Aorta (tissue), 5 donors: Measurements from ENCODE around the gene PTPRN2. TPM values are rescaled to one million over a fixed set of nuclear protein-coding genes. Genes with fewer than 3 reads are reported as not detected.

Experiments used
- ATAC-seq: fragments of 200-7000 bp; cut with Tn5 transposase; one replicate; pipeline ENCODE4 v1.9.1; 2022; ENCODE audit warnings: moderate library complexity; ENCODE audit not compliant: low FRiP score
- DNase-seq, 2 donors: peaks; one replicate each; pipeline ENCODE4 v3.0.0-alpha.2; 2020
- H3K27ac ChIP-seq, 2 donors: one replicate each; pipeline ENCODE4 v1.5.1; 2013; ENCODE audit warnings: low read length in 2 of 2, mild to moderate bottlenecking in 2 of 2, moderate library complexity in 2 of 2, control low read depth in 1 of 2, inconsistent platforms in 1 of 2, low read depth in 1 of 2
- H3K27me3 ChIP-seq, 2 donors: one replicate each; pipeline ENCODE4 v1.6.1; 2013; ENCODE audit warnings: control low read depth in 1 of 2, low read length in 1 of 2, mild to moderate bottlenecking in 1 of 2, moderate library complexity in 1 of 2; ENCODE audit not compliant: insufficient read depth in 2 of 2, control insufficient read depth in 1 of 2
- H3K36me3 ChIP-seq, 2 donors: one replicate each; pipeline ENCODE4 v1.6.1; 2013; ENCODE audit warnings: control low read depth in 1 of 2, low read length in 1 of 2, mild to moderate bottlenecking in 1 of 2; ENCODE audit not compliant: insufficient read depth in 2 of 2, control insufficient read depth in 1 of 2
- H3K4me1 ChIP-seq, 2 donors: one replicate each; pipeline ENCODE4 v1.6.1; 2013; ENCODE audit warnings: low read length in 2 of 2, control low read depth in 1 of 2, mild to moderate bottlenecking in 1 of 2, moderate library complexity in 1 of 2; ENCODE audit not compliant: insufficient read depth in 2 of 2, control insufficient read depth in 1 of 2
- H3K4me3 ChIP-seq, 2 donors: one replicate each; pipeline ENCODE4 v1.5.1; 2013; ENCODE audit warnings: low read length in 2 of 2, control low read depth in 1 of 2, mild to moderate bottlenecking in 1 of 2
- H3K9me3 ChIP-seq: one replicate; pipeline ENCODE4 v1.6.1; 2013; ENCODE audit warnings: mild to moderate bottlenecking, low read length; ENCODE audit not compliant: control insufficient read depth
- WGBS, 2 donors: extraction: QIAGEN DNeasy Blood & Tissue Kit; methylation state at CpG; one replicate each; pipeline ENCODE4 v1.1.7; 2013; 5-methylcytosine and 5-hydroxymethylcytosine counted together
- intact Hi-C, 2 donors: fragments of 100-400 bp; cut with DNase I; formaldehyde crosslinking; loops; one replicate each; pipeline versions ENCODE4 v1.14.2 to v1.15.0; 2022
- polyA plus RNA-seq, 2 donors: library from polyadenylated mRNA; stranded (reverse); fragments of 200-250 nt; gene quantifications; one replicate each; pipeline ENCODE4 v1.2.3, GENCODE V29; 2013
- total RNA-seq, 2 donors: library from RNA; stranded (reverse); fragmentation: NEBNext Ultra II Directional; extraction: Animal tissue kit (Norgen Biotek cat#: 25700); gene quantifications; one replicate each; pipeline ENCODE4 v1.2.1, GENCODE V29; 2021
- donor health status: healthy with polysubstance abuse.
- donor health status: Bipolar disorder and iron deficiency.
- donor health status: DM: no; HTN: no; CAD: no.
- donor health status: DM: no; HTN: no; CAD: no.
- donor health status: DM: yes; HTN: yes; CAD: no.

PTPRN2 gene
- total and polyA plus RNA-seq, 4 donors = 0.67 to 3.3 (median 1.4) TPM

DNA sequence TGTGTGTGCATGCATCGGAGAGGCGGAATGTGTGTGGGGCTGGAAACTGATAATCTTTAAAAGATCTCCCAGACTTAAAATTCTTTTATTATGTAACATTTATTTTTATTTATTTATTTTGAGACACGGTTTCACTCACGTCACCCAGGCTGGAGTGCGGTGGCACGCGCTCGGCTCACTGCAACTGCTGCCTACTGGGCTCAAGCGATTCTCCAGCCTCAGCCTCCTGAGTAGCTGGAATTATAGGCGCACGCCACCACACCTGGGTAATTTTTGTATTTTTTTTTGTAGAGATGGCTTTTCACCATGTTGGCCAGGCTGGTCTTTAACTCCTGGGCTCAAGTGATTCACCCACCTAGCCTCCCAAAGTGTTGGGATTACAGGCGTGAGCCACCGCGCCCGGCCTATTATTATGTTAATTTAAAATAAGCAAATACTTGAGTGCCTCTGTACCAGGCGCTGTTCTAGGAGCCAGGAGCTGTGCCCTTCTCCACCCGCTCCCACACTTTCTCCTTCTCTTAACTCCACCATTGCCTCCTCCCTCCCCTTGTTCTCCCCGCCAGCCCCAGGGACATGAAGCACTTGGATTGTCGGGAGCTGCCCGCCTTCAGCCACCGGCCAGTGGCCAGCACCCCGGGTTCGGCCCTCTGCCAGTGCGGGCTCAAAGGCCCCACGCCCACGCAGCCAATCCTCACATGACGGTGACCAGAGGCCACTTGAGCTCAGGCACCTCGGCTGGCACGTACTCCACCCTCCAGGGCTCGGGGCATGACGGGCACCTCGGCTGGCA lies 1087.3 kb downstream of the PTPRN2 start:
- Histone ChIP-seq H3K27ac (no peak overlapping the region), H3K4me1 (no peaks in the 10 kb centered on the region), H3K4me3 (no peak overlapping the region), H3K27me3 (no peaks in the 10 kb centered on the region), H3K36me3 (no peaks in the 10 kb centered on the region), H3K9me3 (no peaks in the 10 kb centered on the region)
- ATAC-seq (no peak), DNase-seq (peak in 1 of 2 donors; percentile 55)
- intact Hi-C loops = no loop called here
- WGBS, 2 donors = 82 to 86% methylated on average over 27 to 32 of the region's 32 CpGs

DNA sequence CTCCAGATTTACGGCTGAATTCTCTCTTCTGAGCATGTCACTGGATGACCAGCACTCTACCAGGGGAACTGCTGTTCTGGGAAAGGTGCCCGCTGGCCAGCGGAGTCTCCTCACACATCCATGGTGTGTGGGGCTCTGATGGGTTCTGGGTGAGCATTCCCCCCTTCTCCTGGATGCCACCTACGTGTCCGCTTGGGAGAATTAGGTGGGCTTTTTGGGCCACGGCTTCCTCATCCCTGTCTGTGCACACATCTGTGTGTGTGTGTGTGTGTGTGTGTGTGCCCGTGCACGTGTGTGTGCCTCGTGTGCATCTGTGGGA lies 1087.8 kb downstream of the PTPRN2 start:
- ATAC-seq (no peak), DNase-seq (peak in 1 of 2 donors; percentile 36)
- intact Hi-C loops = no loop called here
- no peaks in the 10 kb centered on the region for H3K36me3 ChIP-seq
- no peaks in the 10 kb centered on the region for H3K4me1 ChIP-seq
- H3K27me3 ChIP-seq = no peaks in the 10 kb centered on the region
- no peaks in the 10 kb centered on the region for H3K9me3 ChIP-seq
- 83 to 88% methylated on average over 9 of the region's 9 CpGs for WGBS, 2 donors
- no peak overlapping the region for H3K4me3 ChIP-seq
- no peak overlapping the region for H3K27ac ChIP-seq

DNA sequence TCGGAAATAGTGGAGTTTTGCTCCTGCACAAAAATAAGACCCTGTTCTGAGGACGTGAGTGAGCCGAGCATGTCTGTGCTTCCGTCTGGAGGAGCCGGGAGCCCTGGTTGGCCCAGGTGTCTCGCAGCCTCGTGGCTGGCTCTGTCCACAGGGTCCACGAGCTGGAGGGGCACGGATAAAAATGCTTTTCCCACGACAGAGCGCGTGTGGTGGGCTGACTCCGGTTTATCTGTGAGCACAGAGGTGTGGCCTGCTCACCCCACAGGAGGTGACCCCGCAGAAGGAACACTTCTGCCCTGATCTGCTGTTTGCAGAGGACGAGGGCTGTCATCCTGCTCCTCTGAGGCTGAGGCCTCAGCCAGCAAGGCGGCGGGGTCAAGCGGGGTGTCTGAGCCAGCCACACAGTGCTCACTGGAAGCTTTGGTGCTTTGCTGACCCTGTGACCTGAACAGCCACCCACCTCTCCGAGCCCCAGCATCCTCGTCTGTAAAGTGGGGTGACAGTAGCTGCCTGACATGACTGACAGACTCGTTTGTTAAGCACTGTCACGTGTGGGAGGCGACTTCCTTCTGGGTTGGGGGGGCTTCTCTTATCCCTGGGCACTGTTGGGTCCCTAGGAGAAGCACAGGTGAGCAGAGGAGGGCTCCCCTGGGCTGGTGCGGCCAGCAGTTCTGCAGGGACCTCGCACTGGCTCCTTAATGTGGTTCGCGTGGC lies 1088.3 kb downstream of the PTPRN2 start:
- WGBS, 2 donors = 72 to 76% methylated on average over 27 of the region's 27 CpGs

DNA sequence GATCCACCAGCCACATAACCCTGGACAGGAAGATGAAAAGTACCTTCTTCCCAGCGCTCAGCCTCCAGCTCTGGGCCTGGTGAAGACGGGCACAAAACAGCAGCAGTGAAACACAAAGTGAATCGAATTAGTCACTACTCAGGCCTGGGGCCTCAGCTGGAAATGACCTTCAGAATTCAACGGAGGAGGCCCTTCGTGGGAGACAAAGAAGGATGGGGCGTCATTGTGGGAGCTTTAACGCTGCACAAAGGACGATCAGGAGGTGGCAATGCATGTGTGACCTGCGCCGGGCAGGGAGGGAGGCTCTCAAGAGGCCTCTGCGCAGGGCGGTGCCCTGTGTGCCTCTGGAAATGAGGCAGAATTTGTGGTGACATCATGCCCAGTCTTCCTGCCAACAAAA lies 1089.0 kb downstream of the PTPRN2 start:
- DNase-seq = peak in 1 of 2 donors; percentile 37
- Histone ChIP-seq H3K4me3 (no peak overlapping the region), H3K27me3 (peaks cover 0 to 2% of the 10 kb centered on the region in 2 donors), H3K9me3 (no peaks in the 10 kb centered on the region), H3K27ac (no peak overlapping the region), H3K36me3 (no peaks in the 10 kb centered on the region), H3K4me1 (no peaks in the 10 kb centered on the region)
- WGBS, 2 donors = 75 to 76% methylated on average over 12 of the region's 12 CpGs
- intact Hi-C loops = no loop called here
- no peak for ATAC-seq

More for the DNA sequence above, 1088.3 kb downstream of the PTPRN2 start:
- intact Hi-C loops = no loop called here
- peak in 1 of 2 donors; percentile 69 for DNase-seq
- Histone ChIP-seq H3K4me3 (no peak overlapping the region), H3K27me3 (no peaks in the 10 kb centered on the region), H3K36me3 (no peaks in the 10 kb centered on the region), H3K9me3 (no peaks in the 10 kb centered on the region), H3K27ac (no peak overlapping the region), H3K4me1 (no peaks in the 10 kb centered on the region)
- ATAC-seq = peak; percentile 26

DNA sequence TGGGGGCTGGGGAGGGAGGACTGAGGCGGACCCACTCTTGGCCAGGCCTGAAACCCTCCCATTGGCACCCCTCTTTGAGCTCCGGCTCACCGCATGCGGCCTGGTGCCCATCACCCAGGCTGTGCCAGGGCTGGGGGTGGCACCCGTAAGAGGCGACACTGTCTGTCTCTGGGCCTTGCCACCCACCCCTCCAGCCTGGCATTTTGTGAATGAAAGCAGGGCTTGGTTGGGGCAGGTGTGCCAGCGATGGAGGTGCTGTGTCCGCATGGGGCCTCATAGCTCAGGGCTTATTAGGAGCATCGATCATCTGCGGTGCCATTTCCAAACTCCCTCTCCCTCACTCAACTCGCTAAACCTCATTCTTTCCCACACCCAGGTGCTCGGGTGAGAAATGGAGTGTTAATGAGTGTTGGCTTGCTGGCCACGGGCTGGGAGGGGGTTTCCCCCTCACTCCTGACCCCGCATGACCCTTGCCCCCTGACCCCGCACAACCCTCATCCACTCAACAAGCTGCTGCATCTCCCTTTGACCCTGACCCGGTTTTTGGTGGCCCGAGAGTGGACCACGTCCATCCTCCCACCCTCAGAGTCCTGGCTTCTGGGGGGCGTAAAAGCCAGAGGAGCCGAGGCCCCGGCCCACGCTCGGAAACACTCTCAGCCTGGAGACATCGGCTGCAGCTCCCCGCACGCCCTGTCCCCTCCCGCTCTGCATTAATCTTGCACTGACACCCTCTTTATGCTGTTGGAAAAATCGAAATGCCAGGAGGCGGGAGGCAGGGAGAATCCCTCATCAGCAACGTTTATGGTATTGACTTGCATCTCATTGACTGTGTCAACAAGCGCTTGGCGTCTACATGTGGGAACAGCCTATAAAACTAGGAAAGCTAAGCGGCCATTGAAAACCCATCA lies 1089.6 kb downstream of the PTPRN2 start:
- H3K9me3 ChIP-seq = no peaks in the 10 kb centered on the region
- H3K4me3 ChIP-seq = no peak overlapping the region
- no peak overlapping the region for H3K27ac ChIP-seq
- H3K4me1 ChIP-seq = no peaks in the 10 kb centered on the region
- H3K36me3 ChIP-seq = no peaks in the 10 kb centered on the region
- ATAC-seq = no peak
- intact Hi-C loops = no loop called here
- WGBS, 2 donors = 70 to 75% methylated on average over 33 of the region's 33 CpGs
- peak in 1 of 2 donors; percentile 59 for DNase-seq
- H3K27me3 ChIP-seq = peaks cover 0 to 2% of the 10 kb centered on the region in 2 donors

DNA sequence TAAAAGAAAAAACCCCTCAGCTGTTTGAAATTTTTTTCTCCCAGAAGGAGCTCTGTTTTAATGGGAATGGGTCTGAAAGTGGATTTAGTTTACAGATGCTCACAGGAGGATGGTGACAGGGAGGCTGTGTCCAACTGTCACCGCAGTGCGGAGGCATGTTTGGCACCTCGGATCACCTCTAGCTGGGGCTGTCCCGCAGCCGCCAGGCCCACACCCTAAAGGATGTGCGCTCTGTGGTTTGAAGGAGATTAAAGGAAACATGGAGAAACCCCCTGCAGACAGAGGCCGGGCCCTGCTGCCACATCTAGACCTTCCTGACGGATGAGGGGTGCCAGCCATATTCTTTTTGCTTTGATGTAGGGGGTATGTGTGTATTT lies 1090.3 kb downstream of the PTPRN2 start:
- DNase-seq (peak in 1 of 2 donors; percentile 28), ATAC-seq (no peak)
- Histone ChIP-seq H3K27me3 (peaks cover 0 to 2% of the 10 kb centered on the region in 2 donors), H3K4me3 (no peak overlapping the region), H3K9me3 (no peaks in the 10 kb centered on the region), H3K4me1 (no peaks in the 10 kb centered on the region), H3K36me3 (no peaks in the 10 kb centered on the region), H3K27ac (no peak overlapping the region)
- 77 to 89% methylated on average over 8 of the region's 8 CpGs for WGBS, 2 donors
- intact Hi-C loops = no loop called here

DNA sequence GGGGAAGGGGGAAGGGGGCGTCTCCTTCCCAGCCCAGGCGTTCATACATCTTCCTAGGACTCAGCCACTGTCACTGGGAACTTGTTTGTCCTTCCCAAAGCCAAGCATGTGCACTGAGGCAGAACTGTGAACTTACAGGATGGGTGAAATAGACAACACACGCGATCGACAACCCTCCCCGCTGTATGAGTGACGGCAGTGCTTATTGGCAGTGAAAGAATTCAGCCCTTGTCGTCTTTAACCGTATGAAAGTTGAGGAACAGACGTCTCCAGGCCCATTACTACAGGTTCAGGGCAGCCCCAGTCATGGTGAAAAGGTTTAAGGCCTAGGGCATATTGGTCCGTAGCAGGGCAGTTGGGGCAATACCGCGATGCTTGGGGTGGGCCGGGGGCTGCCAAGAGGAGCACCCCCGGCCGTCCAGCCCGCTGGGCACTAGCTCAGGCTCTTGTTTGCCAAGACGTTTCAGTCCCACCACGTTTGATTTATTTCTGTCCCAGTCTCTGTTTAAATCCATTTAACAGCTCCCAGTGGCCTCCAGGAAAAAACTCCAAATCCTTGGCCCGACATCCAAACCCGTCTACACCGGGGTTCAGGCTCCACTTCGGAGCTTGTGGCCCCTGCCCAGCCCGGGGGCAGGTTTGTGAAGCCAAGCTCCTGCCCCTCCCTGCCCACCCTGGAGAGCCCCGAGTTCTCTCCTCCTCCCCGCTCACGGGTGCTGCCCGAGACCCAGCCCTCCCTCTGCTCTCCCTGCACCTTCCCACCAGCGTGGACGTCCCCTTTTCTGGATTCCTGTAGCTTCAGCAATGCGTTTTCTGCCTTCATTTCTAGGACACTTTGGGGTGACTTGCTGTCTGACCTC lies 1091.0 kb downstream of the PTPRN2 start:
- intact Hi-C loops = no loop called here
- Histone ChIP-seq H3K4me1 (no peaks in the 10 kb centered on the region), H3K27ac (no peak overlapping the region), H3K9me3 (no peaks in the 10 kb centered on the region), H3K36me3 (no peaks in the 10 kb centered on the region), H3K27me3 (peaks cover 0 to 2% of the 10 kb centered on the region in 2 donors), H3K4me3 (no peak overlapping the region)
- DNase-seq (peak in 1 of 2 donors; percentile 41), ATAC-seq (no peak)
- WGBS, 2 donors = 34 to 50% methylated on average over 31 of the region's 31 CpGs

DNA sequence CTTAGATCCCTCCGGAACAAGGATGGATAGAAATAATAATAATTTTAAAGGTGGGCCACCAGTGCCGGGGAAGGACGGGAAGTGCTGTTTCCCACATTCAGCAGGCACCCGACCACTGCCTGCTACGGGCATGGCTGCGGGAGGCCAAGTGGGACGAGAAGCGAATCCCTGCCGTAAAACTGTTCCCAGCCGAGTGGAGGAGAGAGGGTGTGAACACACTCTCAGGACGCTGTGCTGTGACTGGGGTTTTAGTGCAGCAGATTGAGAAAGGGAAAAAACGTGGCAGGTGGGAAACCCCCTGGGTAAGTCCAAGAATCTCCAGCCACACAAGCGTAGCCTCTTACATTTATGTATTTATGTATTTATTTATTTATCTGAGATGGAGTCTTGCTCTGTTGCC lies 1092.0 kb downstream of the PTPRN2 start:
- H3K4me1 ChIP-seq = no peaks in the 10 kb centered on the region
- no peak overlapping the region for H3K27ac ChIP-seq
- H3K27me3 ChIP-seq = peaks cover 0 to 2% of the 10 kb centered on the region in 2 donors
- 57 to 67% methylated on average over 13 of the region's 13 CpGs for WGBS, 2 donors
- peak in 1 of 2 donors; percentile 47 for DNase-seq
- no peaks in the 10 kb centered on the region for H3K9me3 ChIP-seq
- H3K4me3 ChIP-seq = no peak overlapping the region
- H3K36me3 ChIP-seq = no peaks in the 10 kb centered on the region
- ATAC-seq = no peak
- intact Hi-C loops = no loop called here
